ENCODE results near the gene TRABD2B. TPM values are rescaled to one million over a fixed set of nuclear protein-coding genes. Genes with fewer than 3 reads are reported as not detected.

TRABD2B gene
- total and polyA plus RNA-seq, 3 experiments from 2014 or later = not detected

GRCh38 chr1:47779613-47780012 is 217.6 kb downstream of the TRABD2B start:
- POLR2A ChIA-PET = no interaction called here
- Histone ChIP-seq H3K36me3 (ENCODE audit: insufficient read depth, low read length) (no peaks in the 10 kb centered on the region), H3K27me3 (ENCODE audit: insufficient read depth, low read length, poor library complexity, severe bottlenecking) (no peaks in the 10 kb centered on the region), H3K4me1 (ENCODE audit: insufficient read depth, low read length) (no peaks in the 10 kb centered on the region), H3K9me3 (ENCODE audit: low read length) (no peaks in the 10 kb centered on the region), H3K27ac (ENCODE audit: low read depth, low read length) (no peak overlapping the region), H3K4me3 (ENCODE audit: low read length) (no peak overlapping the region)
- Mint-ChIP-seq H3K4me3 (no peak overlapping the region), H3K9me3 (no peaks in the 10 kb centered on the region), H3K27ac (no peak overlapping the region), H3K36me3 (no peaks in the 10 kb centered on the region), H3K4me1 (no peaks in the 10 kb centered on the region), H3K27me3 (peaks cover 0 to 7% of the 10 kb centered on the region in 2 donors)
- no peak for DNase-seq
- CTCF ChIA-PET = no interaction called here

- Histone ChIP-seq H3K4me3 (ENCODE audit: low read length) (no peak overlapping the region), H3K27me3 (ENCODE audit: insufficient read depth, low read length, poor library complexity, severe bottlenecking) (no peaks in the 10 kb centered on the region), H3K9me3 (ENCODE audit: low read length) (no peaks in the 10 kb centered on the region), H3K27ac (ENCODE audit: low read depth, low read length) (no peak overlapping the region), H3K36me3 (ENCODE audit: insufficient read depth, low read length) (no peaks in the 10 kb centered on the region), H3K4me1 (ENCODE audit: insufficient read depth, low read length) (no peaks in the 10 kb centered on the region)
- Mint-ChIP-seq H3K4me1 (no peaks in the 10 kb centered on the region), H3K27me3 (peaks cover 0 to 1% of the 10 kb centered on the region in 2 donors), H3K9me3 (no peaks in the 10 kb centered on the region), H3K4me3 (no peak overlapping the region), H3K27ac (no peak overlapping the region), H3K36me3 (no peaks in the 10 kb centered on the region)
- ChIA-PET POLR2A (no interaction called here), CTCF (no interaction called here)
- no peak for DNase-seq
Measured at GRCh38 chr1:47778280-47778679, 218.9 kb downstream of the TRABD2B start.

- ChIA-PET POLR2A (no interaction called here), CTCF (no interaction called here)
- Histone ChIP-seq H3K4me1 (ENCODE audit: insufficient read depth, low read length) (no peaks in the 10 kb centered on the region), H3K27ac (ENCODE audit: low read depth, low read length) (no peak overlapping the region), H3K27me3 (ENCODE audit: insufficient read depth, low read length, poor library complexity, severe bottlenecking) (no peaks in the 10 kb centered on the region), H3K36me3 (ENCODE audit: insufficient read depth, low read length) (no peaks in the 10 kb centered on the region), H3K4me3 (ENCODE audit: low read length) (no peak overlapping the region), H3K9me3 (ENCODE audit: low read length) (no peaks in the 10 kb centered on the region)
- no peaks in the 10 kb centered on the region for H3K4me1 Mint-ChIP-seq
- no peaks in the 10 kb centered on the region for H3K36me3 Mint-ChIP-seq
- H3K27me3 Mint-ChIP-seq = peaks cover 0 to 1% of the 10 kb centered on the region in 2 donors
- no peak overlapping the region for H3K27ac Mint-ChIP-seq
- H3K9me3 Mint-ChIP-seq = no peaks in the 10 kb centered on the region
- H3K4me3 Mint-ChIP-seq = no peak overlapping the region
- DNase-seq = no peak
Measured at GRCh38 chr1:47777322-47777721, 219.9 kb downstream of the TRABD2B start.

GRCh38 chr1:47776667-47777131 is 220.5 kb downstream of the TRABD2B start:
- Mint-ChIP-seq H3K36me3 (no peaks in the 10 kb centered on the region), H3K4me3 (no peak overlapping the region), H3K4me1 (no peaks in the 10 kb centered on the region), H3K27me3 (peaks cover 0 to 3% of the 10 kb centered on the region in 2 donors), H3K9me3 (no peaks in the 10 kb centered on the region), H3K27ac (no peak overlapping the region)
- Histone ChIP-seq H3K4me1 (ENCODE audit: insufficient read depth, low read length) (no peaks in the 10 kb centered on the region), H3K9me3 (ENCODE audit: low read length) (no peaks in the 10 kb centered on the region), H3K36me3 (ENCODE audit: insufficient read depth, low read length) (no peaks in the 10 kb centered on the region), H3K27ac (ENCODE audit: low read depth, low read length) (no peak overlapping the region), H3K27me3 (ENCODE audit: insufficient read depth, low read length, poor library complexity, severe bottlenecking) (no peaks in the 10 kb centered on the region), H3K4me3 (ENCODE audit: low read length) (no peak overlapping the region)
- no peak for DNase-seq
- ChIA-PET CTCF (no interaction called here), POLR2A (no interaction called here)

- ChIA-PET POLR2A (no interaction called here), CTCF (no interaction called here)
- no peak for DNase-seq
- Histone ChIP-seq H3K27me3 (ENCODE audit: insufficient read depth, low read length, poor library complexity, severe bottlenecking) (no peaks in the 10 kb centered on the region), H3K4me3 (ENCODE audit: low read length) (no peak overlapping the region), H3K4me1 (ENCODE audit: insufficient read depth, low read length) (no peaks in the 10 kb centered on the region), H3K36me3 (ENCODE audit: insufficient read depth, low read length) (no peaks in the 10 kb centered on the region), H3K27ac (ENCODE audit: low read depth, low read length) (no peak overlapping the region), H3K9me3 (ENCODE audit: low read length) (no peaks in the 10 kb centered on the region)
- no peaks in the 10 kb centered on the region for H3K9me3 Mint-ChIP-seq
- peaks cover 0 to 5% of the 10 kb centered on the region in 2 donors for H3K27me3 Mint-ChIP-seq
- no peak overlapping the region for H3K27ac Mint-ChIP-seq
- H3K36me3 Mint-ChIP-seq = no peaks in the 10 kb centered on the region
- no peak overlapping the region for H3K4me3 Mint-ChIP-seq
- no peaks in the 10 kb centered on the region for H3K4me1 Mint-ChIP-seq
Measured at GRCh38 chr1:47774986-47775834, 222.0 kb downstream of the TRABD2B start.

GRCh38 chr1:47772960-47773682 is 224.1 kb downstream of the TRABD2B start:
- DNase-seq = no peak
- no peaks in the 10 kb centered on the region for H3K36me3 ChIP-seq (ENCODE audit: insufficient read depth, low read length)
- no peak overlapping the region for H3K27ac ChIP-seq (ENCODE audit: low read depth, low read length)
- no peaks in the 10 kb centered on the region for H3K9me3 Mint-ChIP-seq
- no peaks in the 10 kb centered on the region for H3K36me3 Mint-ChIP-seq
- H3K4me3 ChIP-seq (ENCODE audit: low read length) = no peak overlapping the region
- POLR2A ChIA-PET = no interaction called here
- H3K4me1 Mint-ChIP-seq = no peaks in the 10 kb centered on the region
- CTCF ChIA-PET = no interaction called here
- H3K27ac Mint-ChIP-seq = no peak overlapping the region
- no peaks in the 10 kb centered on the region for H3K4me1 ChIP-seq (ENCODE audit: insufficient read depth, low read length)
- H3K9me3 ChIP-seq (ENCODE audit: low read length) = no peaks in the 10 kb centered on the region
- peaks cover 7 to 9% of the 10 kb centered on the region in 2 donors for H3K27me3 Mint-ChIP-seq
- H3K4me3 Mint-ChIP-seq = no peak overlapping the region
- H3K27me3 ChIP-seq (ENCODE audit: insufficient read depth, low read length, poor library complexity, severe bottlenecking) = no peaks in the 10 kb centered on the region

- Mint-ChIP-seq H3K27ac (no peak overlapping the region), H3K36me3 (no peaks in the 10 kb centered on the region), H3K4me1 (no peaks in the 10 kb centered on the region), H3K4me3 (no peak overlapping the region), H3K27me3 (peaks cover 7 to 9% of the 10 kb centered on the region in 2 donors), H3K9me3 (no peaks in the 10 kb centered on the region)
- no peak overlapping the region for H3K27ac ChIP-seq (ENCODE audit: low read depth, low read length)
- no peaks in the 10 kb centered on the region for H3K36me3 ChIP-seq (ENCODE audit: insufficient read depth, low read length)
- POLR2A ChIA-PET = no interaction called here
- H3K9me3 ChIP-seq (ENCODE audit: low read length) = no peaks in the 10 kb centered on the region
- CTCF ChIA-PET = no interaction called here
- DNase-seq = no peak
- no peak overlapping the region for H3K4me3 ChIP-seq (ENCODE audit: low read length)
- no peaks in the 10 kb centered on the region for H3K27me3 ChIP-seq (ENCODE audit: insufficient read depth, low read length, poor library complexity, severe bottlenecking)
- no peaks in the 10 kb centered on the region for H3K4me1 ChIP-seq (ENCODE audit: insufficient read depth, low read length)
Measured at GRCh38 chr1:47772281-47772680, 224.9 kb downstream of the TRABD2B start.

- Mint-ChIP-seq H3K27ac (no peak overlapping the region), H3K4me3 (no peak overlapping the region), H3K36me3 (no peaks in the 10 kb centered on the region), H3K4me1 (no peaks in the 10 kb centered on the region), H3K9me3 (peaks cover 0 to 1% (median 0%) of the 10 kb centered on the region in 5 donors), H3K27me3 (peaks cover 7 to 9% of the 10 kb centered on the region in 2 donors)
- ChIA-PET CTCF (no interaction called here), POLR2A (no interaction called here)
- Histone ChIP-seq H3K4me3 (ENCODE audit: low read length) (no peak overlapping the region), H3K9me3 (ENCODE audit: low read length) (no peaks in the 10 kb centered on the region), H3K36me3 (ENCODE audit: insufficient read depth, low read length) (no peaks in the 10 kb centered on the region), H3K27me3 (ENCODE audit: insufficient read depth, low read length, poor library complexity, severe bottlenecking) (no peaks in the 10 kb centered on the region), H3K4me1 (ENCODE audit: insufficient read depth, low read length) (no peaks in the 10 kb centered on the region), H3K27ac (ENCODE audit: low read depth, low read length) (no peak overlapping the region)
- DNase-seq = no peak
Measured at GRCh38 chr1:47771751-47772150, 225.4 kb downstream of the TRABD2B start.

Data from CD8-positive, alpha-beta memory T cell (primary cell).